GM19324 (cell line): ENCODE measurements around the gene CIAO3.
"Not testable (repeated sequence)": the region's sequence is repeated elsewhere in the genome, so short reads cannot be mapped to it uniquely, and the experiment has no call there.

Experiments used
- ATAC-seq: cut with Tn5 transposase; IDR thresholded peaks from one replicate; pipeline ENCODE4 v1.9.1; 2021; ENCODE audit warnings: mild to moderate bottlenecking, moderate library complexity; ENCODE audit not compliant: unreplicated experiment, low FRiP score

CIAO3 gene

DNA sequence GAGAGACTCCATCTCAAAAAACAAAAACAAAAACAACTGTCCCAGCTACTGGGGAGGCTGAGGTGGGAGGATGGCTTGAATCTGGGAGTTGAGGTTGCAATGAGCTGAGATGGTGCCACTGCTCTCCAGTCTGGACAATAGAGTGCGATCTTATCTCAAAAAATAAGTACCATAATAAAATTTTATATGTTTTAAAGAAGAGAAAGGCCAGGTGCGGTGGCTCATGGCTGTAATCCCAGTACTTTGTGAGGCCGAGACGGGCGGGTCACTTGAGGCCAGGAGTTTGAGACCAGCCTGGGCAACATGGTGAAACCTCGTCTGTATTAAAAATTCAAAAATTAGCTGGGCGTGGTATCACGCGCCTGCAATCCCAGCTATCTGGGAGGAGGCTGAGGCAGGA lies 36.0 kb upstream of the CIAO3 start:
- ATAC-seq, result no peak

DNA sequence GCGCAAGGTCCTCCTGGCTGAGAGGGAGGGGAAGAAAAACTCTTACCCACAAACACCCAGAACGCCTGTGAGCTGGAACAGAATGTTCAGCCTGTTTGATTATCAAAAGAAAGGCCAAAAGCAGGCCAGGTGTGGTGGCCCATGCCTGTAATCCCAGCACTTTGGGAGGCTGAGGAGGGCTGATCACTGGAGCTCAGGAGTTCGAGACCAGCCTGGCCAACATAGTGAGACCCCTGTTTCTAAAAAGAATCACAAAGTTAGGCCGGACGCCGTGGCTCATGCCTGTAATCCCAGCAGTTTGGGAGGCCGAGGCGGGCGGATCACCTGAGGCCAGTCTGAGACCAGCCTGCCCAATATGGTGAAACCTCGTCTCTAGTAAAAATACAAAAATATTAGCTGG lies 35.5 kb upstream of the CIAO3 start:
- ATAC-seq, result not testable (repeated sequence)

DNA sequence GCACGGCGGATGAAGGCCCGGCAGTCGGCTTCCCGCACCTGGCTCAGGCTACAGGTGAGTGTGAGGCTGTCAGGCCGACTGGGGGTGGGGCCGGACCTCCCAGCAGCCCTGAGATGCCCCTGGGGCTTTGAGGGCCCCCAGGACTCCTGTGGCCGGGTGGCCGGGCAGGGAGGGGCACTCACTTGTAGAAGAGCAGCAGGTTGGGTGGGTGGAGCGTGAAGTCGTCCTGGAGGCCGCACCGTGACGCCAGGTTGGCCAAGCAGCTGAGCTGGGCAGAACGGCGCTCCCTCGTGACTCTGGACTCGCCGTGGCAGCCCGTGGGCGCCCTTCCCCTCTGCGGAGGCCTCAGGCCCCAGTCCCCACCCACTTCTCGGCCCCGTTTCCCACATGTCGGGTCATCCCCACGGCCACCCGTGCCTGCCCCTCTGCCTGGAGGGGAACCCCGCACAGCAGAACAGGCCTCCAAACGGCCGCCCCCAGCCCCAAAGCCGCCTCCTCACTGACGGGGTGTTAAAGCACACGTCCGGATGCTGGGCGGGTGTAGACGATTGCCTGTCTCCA lies 34.5 kb upstream of the CIAO3 start:
- no peak for ATAC-seq

DNA sequence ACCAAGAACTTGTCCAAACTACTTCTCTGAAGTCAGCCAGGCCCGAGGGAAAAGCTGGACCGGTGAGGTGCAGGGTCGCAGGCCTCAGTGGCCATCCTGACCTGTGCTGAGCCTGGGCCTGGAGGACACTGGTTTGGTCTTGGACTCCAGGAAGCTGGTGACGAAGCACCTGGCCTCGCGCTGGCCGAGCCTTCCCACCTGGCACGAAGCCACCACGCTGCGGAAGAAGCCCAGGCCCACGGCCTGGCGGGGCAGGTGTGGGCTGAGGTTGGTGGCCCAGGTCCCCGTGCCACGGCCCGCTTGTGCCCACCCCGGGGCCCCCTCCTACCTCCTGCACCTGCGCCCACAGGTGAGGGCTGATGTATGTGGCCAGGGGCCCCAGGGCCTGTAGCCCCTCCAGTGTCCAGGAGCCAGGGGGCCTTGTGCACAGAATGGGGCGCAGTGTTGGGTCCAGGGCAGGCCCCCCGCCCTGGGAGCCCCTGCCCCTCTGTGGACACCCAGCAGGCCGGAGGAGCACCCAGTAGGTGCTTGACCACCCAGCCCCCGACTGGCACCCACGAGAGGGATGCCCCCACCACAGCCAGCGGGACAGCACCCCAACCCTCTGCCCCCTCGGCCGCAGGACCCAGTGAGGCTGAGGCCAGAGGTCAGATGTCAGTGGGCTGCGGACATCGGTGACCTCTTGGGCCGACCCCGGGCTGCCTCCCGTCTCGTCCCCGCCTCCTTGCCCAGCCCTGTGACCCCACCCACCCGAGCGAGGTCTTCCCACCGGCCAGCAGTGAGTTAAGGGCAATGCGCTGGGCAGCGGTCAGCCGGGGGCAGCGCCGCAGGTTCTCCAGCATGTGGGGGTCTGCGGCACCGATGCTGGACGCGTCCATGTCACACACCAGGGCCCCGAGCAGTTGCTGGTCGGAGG lies 33.5 kb upstream of the CIAO3 start:
- no peak for ATAC-seq

DNA sequence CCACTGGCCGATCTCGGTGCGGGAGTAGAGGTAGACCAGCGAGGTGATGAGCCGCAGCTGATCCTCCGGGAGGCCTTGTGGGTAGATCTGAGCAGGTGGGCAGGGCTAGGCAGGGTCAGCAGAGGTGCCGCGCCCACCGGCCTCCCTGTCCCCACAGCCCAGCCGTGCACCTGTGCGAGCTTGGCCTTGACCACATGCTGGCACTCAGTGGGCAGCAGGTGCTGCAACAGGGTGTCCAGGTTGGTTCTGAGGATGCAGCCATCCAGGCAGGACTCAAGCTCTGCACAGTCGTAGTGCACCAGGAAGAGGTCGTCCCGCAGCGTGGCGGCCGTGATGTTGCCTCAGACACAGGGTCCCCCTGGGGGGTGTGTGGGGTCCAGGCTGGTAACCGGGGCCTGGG lies 32.2 kb upstream of the CIAO3 start:
- no peak for ATAC-seq

DNA sequence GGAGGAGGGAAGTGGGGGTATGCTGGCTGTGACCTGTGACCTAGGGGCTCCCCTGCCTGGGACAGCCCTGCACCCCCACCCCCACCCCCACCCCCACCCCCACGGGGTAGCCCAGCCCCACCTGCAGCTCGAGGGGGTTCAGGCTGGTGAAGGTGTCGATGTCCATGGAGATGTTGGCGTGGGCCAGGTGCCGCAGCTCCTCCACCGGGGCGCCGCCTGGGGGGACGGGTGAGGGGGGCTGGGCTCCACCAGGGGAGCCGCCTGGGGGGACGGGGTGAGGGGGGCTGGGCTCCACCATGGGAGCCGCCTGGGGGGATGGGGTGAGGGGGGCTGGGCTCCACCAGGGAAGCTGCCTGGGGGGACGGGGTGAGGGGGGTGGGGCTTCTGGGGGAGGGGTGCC lies 29.6 kb upstream of the CIAO3 start:
- no peak for ATAC-seq

DNA sequence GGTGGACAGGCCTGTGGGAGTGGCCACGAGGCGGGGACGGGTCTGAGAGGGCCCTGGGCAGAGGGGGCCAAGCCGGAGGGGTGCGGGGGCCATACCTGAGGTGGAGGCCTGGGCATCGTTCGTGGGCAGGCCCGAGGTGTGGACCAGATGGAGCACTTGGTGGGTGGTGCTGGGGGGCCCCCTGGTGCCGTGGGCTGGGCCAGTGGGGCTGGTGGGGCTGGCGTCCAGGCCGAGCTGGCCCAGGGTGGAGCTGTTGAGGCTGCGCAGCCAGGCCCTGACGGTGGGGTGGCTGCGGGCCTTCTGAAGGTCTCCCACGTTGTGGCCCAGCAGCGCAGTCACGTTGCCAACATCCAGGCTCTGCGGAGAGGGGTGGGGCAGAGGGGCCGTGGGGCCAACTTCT lies 29.1 kb upstream of the CIAO3 start:
- ATAC-seq, result no peak

DNA sequence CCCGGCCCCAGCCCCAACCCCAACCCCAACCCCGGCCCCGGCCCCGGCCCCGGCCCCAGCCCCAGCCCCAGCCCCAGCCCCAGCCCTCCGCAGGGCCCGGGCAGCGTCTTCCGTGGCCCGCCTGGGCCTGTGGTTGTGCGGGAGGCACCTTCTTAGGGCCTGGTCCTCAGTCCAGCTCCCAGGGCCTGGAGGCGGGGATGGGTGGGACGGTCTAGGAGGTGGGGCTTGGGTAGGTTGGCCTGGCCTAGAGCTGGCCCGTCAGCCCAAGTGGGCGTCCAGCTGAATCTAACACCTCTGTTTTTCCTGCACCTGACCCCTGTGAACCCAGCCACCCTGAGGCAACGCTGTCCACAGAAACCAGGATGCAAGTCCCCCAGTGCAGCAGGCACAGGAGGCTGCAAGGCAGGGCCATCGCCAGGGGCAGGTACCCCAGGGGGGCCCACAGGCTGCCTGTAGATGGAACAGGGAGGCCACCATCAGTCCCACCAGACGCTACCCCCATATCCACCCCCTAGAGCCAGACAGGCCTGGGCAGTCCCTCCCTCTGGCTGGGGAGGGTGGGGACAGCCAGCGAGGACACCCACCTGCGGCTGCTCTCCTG lies 28.5 kb upstream of the CIAO3 start:
- no peak for ATAC-seq

DNA sequence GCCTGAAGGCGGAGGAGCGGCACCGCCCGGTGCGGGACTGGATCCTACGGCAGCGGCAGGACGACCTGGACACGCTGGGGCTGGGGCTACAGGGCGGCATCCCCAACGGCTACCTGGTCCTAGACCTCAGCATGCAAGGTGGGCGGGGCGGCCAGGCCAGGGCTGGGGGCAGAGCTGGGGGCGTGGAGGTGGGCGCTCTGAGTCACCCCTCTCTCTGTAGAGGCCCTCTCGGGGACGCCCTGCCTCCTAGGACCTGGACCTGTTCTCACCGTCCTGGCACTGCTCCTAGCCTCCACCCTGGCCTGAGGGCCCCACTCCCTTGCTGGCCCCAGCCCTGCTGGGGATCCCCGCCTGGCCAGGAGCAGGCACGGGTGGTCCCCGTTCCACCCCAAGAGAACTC lies 27.6 kb upstream of the CIAO3 start:
- no peak for ATAC-seq

DNA sequence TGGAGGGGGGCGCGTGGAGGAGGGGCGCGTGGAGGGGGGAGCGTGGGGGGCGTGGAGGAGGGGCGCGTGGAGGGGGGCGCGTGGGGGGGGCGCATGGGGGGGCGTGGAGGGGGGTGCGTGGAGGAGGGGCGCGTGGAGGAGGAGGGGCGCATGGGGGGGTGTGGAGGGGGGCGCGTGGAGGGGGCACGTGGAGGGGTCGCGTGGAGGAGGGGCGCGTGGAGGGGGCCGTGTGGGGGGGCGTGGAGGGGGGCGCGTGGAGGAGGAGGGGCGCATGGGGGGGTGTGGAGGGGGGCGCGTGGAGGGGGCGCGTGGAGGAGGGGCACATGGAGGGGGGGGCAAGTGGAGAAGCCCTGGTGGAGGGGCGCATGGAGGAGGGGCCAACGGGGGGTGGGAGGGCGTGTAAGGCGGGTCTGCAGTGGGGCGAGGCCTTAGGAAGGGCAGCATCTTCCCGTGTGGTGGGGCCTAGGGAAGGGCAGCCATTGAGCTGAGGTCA lies 27.0 kb upstream of the CIAO3 start:
- ATAC-seq, result no peak

DNA sequence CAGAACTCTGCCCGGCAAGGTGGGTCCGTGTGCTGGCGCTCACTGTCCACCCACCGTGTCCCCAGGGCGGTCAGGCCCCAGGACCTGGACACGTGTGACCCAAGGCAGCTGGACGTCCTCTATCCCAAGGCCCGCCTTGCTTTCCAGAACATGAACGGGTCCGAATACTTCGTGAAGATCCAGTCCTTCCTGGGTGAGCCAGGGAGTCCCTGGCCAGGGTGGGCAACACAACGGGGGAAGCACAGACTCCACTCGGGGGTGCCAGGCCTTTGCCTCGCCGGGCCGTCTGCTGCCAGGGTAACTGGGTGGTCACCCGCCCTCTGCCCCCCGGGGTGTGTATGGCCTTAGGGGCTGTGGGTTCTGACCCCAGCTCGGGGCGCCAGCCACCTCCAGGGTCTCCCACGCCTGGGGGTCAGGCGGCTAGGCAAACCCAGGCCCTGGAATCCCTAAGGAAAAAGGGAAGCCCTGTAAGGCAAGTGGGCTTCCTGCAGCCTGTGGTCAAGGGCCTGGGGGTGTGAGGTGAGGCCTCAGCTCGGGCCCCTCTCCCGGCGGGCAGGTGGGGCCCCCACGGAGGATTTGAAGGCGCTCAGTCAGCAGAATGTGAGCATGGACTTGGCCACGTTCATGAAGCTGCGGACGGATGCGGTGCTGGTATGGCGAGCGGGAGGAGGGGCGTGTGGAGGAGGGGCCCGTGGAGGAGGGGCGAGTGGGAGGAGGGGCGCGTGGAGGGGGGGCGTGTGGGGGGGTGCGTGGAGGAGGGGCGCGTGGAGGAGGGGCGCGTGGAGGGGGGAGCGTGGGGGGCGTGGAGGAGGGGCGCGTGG lies 26.2 kb upstream of the CIAO3 start:
- no peak for ATAC-seq

DNA sequence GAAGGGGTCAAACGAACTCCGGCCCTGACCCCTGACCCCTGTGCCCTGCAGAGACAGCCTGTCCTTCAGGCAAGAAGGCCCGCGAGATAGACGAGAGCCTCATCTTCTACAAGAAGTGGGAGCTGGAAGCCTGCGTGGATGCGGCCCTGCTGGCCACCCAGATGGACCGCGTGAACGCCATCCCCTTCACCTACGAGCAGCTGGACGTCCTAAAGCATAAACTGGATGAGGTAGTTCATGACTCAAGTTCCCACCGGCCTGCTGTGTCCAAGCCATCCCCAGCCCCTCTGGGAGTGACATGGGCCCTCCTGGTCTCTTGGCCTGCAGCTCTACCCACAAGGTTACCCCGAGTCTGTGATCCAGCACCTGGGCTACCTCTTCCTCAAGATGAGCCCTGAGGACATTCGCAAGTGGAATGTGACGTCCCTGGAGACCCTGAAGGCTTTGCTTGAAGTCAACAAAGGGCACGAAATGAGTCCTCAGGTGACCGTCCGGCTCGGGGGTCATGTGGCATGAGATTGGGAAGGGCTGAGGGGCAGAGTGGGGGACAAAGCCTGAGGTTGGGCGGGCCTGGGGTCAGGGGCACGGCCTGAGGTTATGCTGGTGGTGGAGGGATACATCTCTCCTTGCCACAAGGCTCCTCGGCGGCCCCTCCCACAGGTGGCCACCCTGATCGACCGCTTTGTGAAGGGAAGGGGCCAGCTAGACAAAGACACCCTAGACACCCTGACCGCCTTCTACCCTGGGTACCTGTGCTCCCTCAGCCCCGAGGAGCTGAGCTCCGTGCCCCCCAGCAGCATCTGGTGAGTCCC lies 25.4 kb upstream of the CIAO3 start:
- no peak for ATAC-seq

DNA sequence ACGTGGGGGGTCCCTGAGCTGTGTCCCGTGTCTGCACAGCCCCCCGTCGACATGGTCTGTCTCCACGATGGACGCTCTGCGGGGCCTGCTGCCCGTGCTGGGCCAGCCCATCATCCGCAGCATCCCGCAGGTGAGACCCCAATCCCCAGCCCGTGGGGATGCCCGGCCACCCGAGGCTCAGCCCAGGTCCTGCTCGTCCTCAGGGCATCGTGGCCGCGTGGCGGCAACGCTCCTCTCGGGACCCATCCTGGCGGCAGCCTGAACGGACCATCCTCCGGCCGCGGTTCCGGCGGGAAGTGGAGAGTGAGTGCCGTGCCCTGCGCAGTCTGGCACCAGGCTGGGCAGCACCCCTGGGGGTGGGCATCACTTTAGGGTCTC lies 24.7 kb upstream of the CIAO3 start:
- ATAC-seq, result no peak

DNA sequence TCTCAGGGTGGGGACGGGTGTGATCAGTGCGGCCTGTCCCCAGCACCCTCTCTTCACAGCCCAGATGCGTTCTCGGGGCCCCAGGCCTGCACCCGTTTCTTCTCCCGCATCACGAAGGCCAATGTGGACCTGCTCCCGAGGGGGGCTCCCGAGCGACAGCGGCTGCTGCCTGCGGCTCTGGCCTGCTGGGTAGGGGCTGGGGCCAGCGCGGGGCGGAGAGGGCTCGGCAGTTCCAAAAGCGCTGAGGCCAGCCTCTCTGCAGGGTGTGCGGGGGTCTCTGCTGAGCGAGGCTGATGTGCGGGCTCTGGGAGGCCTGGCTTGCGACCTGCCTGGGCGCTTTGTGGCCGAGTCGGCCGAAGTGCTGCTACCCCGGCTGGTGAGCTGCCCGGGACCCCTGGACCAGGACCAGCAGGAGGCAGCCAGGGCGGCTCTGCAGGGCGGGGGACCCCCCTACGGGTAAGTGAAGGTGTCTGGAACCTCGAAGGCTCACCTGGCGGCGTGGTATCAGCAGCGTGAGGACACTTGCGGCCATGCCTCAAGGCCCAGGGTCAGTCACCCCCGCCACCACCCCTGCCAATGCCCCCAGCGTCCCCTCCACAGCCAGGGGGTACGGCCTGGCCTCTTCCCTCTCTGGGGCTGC lies 24.2 kb upstream of the CIAO3 start:
- ATAC-seq, result no peak

DNA sequence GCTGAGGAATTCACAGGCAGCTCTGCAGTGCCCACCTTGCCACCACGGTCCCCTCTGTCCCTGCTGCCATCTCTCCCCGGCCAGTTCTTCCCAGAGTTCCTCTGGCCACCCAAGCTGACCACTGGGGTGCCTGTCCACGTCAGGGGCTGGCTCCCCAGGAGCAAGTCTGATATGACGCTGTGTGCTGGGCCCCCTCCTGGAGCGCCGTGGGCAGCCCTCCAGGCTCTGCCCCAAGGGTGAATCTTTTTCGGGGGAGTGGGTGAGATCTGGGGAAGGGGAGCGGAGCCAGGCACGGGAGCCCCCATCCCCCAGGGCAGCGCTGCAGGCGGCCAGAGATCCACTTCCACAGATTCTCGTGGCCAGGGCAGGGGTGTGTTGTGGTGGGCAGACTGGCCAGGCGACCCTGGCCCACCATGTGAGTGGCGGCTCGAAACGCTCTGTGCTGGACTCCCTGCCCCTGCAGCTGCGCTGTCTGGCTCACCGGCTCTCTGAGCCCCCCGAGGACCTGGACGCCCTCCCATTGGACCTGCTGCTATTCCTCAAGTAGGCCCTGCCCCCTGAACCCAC lies 23.5 kb upstream of the CIAO3 start:
- ATAC-seq, result no peak

DNA sequence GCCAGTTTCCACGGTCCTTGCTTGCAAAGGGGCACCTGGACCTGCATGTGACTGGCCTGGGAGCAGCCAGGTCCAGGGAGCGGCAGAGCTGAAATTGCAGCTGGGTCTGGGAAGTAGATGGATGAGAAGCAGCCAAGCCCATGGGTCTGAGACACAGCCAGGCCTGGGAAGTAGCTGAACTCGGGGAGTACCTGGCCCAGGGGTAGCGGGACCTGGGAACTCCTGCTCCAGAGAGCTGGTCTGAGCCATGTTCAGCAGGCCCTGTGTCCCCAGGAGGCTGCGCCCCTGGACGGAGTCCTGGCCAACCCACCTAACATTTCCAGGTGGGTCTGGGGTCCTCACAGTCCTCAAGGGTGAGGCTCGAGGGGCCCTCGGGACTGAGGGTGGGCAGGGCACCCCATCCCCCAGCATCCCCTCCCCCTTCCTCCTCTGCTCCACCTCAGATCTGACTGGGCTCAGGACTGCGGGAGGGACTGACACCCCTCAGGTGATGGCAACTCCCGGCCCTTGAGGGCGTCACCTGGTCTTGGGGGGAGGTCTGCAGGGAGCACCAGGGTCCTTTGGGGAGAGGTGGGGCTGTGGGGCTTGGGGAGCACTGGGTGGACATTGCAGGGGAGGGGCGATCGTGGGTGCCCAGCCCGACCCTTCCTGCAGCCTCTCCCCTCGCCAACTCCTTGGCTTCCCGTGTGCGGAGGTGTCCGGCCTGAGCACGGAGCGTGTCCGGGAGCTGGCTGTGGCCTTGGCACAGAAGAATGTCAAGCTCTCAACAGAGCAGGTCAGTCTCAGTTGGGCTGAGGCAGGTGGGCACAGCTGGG lies 22.8 kb upstream of the CIAO3 start:
- ATAC-seq, result no peak

DNA sequence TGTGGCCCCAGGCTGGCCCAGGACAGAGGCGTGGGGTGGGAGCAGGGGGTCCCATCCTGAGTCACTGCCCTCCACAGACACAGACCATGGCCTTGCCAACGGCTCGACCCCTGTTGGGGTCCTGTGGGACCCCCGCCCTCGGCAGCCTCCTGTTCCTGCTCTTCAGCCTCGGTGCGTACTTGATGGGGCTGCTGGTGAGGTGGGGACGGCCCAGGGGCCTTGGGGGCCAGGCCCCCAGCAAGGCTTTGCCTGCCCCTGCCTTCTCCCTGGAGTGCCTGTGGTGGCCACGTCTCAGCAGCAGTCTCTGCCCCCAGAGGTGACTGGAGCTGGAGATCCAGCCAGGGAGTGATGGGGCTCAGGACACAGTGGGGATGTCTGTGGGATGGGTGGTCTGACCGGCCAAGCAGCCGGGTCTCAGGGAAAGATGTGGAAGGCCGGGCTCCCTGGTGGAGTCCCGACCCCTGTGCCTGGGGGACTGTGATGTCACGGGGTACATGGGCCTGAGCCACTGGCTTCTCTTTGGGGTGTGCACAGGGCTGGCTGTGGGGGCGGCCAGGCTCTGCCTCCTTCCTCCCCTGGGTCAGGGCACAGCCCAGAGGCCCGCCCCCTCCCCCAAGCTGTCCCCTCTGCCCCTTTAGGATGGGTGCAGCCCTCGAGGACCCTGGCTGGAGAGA lies 21.9 kb upstream of the CIAO3 start:
- ATAC-seq, result no peak
